Stimulated activated naive B cell treated with anti-CD40 and anti-IgM and Interleukin-4, amounts not matched to agents 10 μg/mL and 1 μg/mL and 100 μg/mL, for 72 hours (primary cell): ENCODE measurements around the gene MYO18B.
A peak's percentile ranks its signal among the peaks of the same experiment; 100 is the strongest.

Experiments used
- ATAC-seq, 2 donors: fragments of 150-1000 bp; cut with Tn5 transposase; replicated peaks; 2 replicates each; pipeline ENCODE4 v1.10.0; 2021; ENCODE audit warnings: moderate library complexity in 1 of 2
- DNase-seq: peaks from one replicate; pipeline ENCODE4 v3.0.0; 2021
- H3K27ac Mint-ChIP-seq: one replicate; pipeline ENCODE4 v1.8.0; 2022; ENCODE audit warnings: mild to moderate bottlenecking, mixed read lengths
- H3K27me3 Mint-ChIP-seq, 2 donors: one replicate each; pipeline ENCODE4 v1.8.0; 2022; ENCODE audit warnings: mixed read lengths in 2 of 2
- H3K36me3 Mint-ChIP-seq, 2 donors: one replicate each; pipeline ENCODE4 v1.8.0; 2022; ENCODE audit warnings: mixed read lengths in 2 of 2, mild to moderate bottlenecking in 1 of 2
- H3K4me1 Mint-ChIP-seq, 2 donors: one replicate each; pipeline ENCODE4 v1.8.0; 2022; ENCODE audit warnings: mixed read lengths in 2 of 2, mild to moderate bottlenecking in 1 of 2
- H3K4me3 Mint-ChIP-seq, 2 donors: one replicate each; pipeline ENCODE4 v1.8.0; 2022; ENCODE audit warnings: mild to moderate bottlenecking in 2 of 2, mixed read lengths in 2 of 2, moderate library complexity in 1 of 2
- H3K9me3 Mint-ChIP-seq, 2 donors: one replicate each; pipeline ENCODE4 v1.8.0; 2022; ENCODE audit warnings: mixed read lengths in 2 of 2, mild to moderate bottlenecking in 1 of 2

MYO18B gene

DNA sequence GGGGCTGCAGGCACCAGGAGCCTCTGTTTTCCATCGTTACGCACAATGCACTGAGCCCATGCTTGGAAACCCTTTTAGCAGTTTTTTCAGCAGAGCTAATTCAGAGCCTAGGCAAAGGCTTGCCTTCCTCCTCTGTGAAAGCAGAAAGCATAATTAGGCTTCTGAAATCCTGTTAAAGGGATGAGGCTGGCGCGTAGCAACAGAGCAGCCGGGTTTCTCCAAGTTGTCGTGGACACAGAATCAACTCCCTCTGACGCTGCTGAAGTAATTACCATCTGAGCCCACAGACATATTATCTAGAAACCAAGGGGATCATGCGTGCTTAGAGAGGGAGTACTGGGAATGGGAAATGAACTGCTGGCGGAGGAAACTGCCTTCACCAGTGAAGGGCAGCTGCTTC, 85.4 kb downstream of the MYO18B start:
- Mint-ChIP-seq H3K4me3 (no peak overlapping the region), H3K36me3 (no peaks in the 10 kb centered on the region), H3K27me3 (peaks cover 19 to 24% of the 10 kb centered on the region in 2 donors), H3K9me3 (peaks cover 0 to 2% of the 10 kb centered on the region in 2 donors), H3K4me1 (no peaks in the 10 kb centered on the region), H3K27ac (no peak overlapping the region)
- no peak for DNase-seq
- no peak for ATAC-seq

DNA sequence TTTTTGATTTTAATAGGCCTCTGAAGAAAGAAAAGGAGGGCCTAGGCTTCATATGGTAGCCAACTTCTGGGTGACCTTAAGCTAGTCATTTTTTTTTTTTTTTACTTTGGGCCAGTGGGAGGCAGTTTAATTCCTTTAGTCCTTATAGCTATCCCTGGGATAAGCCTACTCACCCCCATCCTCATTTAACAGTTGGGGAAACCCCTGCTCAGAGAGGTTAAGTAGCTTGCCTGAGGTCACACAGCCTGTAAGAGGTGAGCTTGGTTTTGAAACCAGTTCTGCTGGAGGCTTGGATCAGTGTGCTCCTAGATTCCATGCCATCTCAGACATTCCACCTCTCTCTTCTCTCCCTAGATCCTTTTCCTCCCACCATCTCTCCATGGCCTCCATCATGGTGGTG, 86.4 kb downstream of the MYO18B start:
- DNase-seq (no peak), ATAC-seq (no peak)
- H3K4me3 Mint-ChIP-seq: no peak overlapping the region
- H3K27me3 Mint-ChIP-seq: peaks cover 12 to 17% of the 10 kb centered on the region in 2 donors
- H3K27ac Mint-ChIP-seq: no peak overlapping the region
- no peaks in the 10 kb centered on the region for H3K9me3 Mint-ChIP-seq
- no peaks in the 10 kb centered on the region for H3K4me1 Mint-ChIP-seq
- no peaks in the 10 kb centered on the region for H3K36me3 Mint-ChIP-seq

DNA sequence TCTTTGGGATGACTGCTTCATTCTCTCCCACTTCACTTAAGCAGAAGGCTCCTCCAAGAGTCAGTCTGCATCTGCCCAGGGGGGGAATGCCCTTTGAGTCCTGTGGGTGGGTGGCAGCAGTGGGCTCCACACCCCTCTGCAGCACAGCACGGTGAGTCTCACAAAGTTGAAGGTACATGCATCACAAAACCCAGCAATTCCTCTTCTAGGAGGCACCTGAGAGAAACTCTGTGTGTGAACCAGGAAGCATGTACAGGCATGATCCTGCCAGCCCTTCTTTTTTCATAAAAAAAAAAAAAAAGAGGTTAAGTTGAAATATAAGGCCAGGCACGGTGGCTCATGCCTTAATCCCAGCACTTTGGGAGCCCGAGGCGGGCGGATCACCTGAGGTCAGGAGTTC, 87.2 kb downstream of the MYO18B start:
- DNase-seq (no peak), ATAC-seq (no peak)
- H3K27ac Mint-ChIP-seq: no peak overlapping the region
- H3K9me3 Mint-ChIP-seq: no peaks in the 10 kb centered on the region
- H3K4me1 Mint-ChIP-seq: no peaks in the 10 kb centered on the region
- H3K4me3 Mint-ChIP-seq: no peak overlapping the region
- peaks cover 13% of the 10 kb centered on the region in 2 donors for H3K27me3 Mint-ChIP-seq
- no peaks in the 10 kb centered on the region for H3K36me3 Mint-ChIP-seq

DNA sequence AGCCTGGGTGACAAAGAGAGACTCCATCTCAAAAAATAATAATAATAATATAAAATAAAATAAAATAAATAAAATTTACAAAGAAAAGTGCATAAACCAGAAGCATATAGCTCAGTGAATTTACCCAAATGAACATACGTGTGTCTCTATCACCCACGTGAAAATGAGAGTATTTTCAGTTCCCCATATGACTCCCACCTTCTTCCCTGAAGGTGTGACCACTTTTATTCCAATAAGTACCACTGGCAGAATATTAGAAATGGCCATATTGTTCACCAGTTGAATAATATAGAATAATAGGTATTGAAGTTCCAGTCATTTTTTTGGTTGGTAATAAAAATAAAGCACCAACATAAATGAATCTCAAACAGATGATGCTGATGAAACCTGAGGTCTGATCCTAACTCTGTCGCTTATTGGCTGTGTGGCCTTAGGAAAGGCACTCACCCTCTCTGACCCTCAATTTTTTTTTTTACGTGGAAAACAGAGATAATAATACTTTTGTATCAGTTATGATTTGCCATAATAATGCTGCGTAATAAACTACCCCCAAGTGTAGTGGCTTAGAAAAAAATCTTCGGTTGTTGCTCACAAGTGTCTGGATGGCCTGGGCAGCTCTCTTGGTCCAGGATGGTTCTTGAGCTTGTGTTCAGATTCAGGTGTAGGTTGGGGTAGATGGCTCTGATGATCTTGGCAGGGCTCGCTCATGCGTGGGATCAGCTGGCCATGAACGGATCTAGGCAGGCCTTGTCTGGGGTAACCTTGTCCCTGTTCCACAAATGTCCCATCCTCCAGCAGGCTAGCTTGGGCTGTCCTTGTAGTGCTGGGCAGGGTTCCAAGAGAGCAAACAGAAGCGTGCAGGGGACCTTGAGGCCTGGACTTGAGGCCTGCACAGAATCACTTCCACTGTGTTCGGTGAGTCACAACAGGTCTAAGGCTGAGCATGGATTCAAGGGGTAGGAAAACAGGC, 88.1 kb downstream of the MYO18B start:
- ATAC-seq (no peak), DNase-seq (no peak)
- H3K36me3 Mint-ChIP-seq: no peaks in the 10 kb centered on the region
- H3K9me3 Mint-ChIP-seq: no peaks in the 10 kb centered on the region
- peaks cover 11 to 14% of the 10 kb centered on the region in 2 donors for H3K27me3 Mint-ChIP-seq
- H3K4me3 Mint-ChIP-seq: no peak overlapping the region
- H3K4me1 Mint-ChIP-seq: no peaks in the 10 kb centered on the region
- H3K27ac Mint-ChIP-seq: no peak overlapping the region

DNA sequence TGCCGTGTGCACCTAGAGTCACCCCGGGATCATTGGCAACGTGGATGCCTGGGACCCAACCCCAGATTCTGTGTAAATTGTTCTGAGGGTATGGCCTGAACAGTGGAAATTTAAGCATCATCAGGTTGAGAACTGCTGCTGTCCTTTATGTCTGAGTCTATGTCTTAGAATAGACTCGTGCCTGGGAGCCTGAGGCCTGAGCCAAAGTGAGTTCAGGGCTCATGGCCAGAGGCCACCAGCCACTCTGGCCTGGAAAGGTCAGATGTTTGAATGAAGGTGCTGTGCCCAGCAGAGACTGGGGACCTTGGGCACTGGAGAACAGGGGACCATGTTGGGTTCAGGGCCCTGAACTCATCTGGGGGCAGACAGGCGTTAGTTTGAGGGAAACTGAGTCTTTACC, 91.1 kb downstream of the MYO18B start:
- H3K27me3 Mint-ChIP-seq: peaks cover 14 to 19% of the 10 kb centered on the region in 2 donors
- ATAC-seq: no peak
- no peaks in the 10 kb centered on the region for H3K9me3 Mint-ChIP-seq
- H3K27ac Mint-ChIP-seq: no peak overlapping the region
- no peaks in the 10 kb centered on the region for H3K4me1 Mint-ChIP-seq
- H3K36me3 Mint-ChIP-seq: no peaks in the 10 kb centered on the region
- no peak overlapping the region for H3K4me3 Mint-ChIP-seq
- no peak for DNase-seq

DNA sequence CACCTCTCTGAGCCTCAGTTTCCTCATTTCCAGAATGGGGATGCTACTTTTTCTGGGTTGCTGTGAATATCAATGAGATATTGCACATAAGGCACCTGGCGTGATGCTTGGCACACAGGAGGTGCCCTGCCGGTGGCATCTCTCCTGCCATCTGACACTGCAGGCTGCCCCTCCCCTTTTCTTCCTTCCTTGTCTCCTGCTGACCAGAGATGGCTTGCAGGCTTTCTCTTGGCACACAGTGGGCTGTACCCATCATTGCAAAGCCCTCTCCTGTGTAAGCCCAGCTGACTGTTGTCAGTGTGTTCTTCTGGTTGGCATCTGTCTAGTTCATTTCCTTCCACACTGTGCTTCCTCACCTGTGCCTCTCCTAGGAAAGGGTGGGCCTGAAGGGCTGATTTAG, 91.7 kb downstream of the MYO18B start:
- DNase-seq (no peak), ATAC-seq (no peak)
- no peaks in the 10 kb centered on the region for H3K9me3 Mint-ChIP-seq
- H3K27ac Mint-ChIP-seq: no peak overlapping the region
- no peak overlapping the region for H3K4me3 Mint-ChIP-seq
- no peaks in the 10 kb centered on the region for H3K36me3 Mint-ChIP-seq
- H3K4me1 Mint-ChIP-seq: no peaks in the 10 kb centered on the region
- H3K27me3 Mint-ChIP-seq: peaks cover 14 to 19% of the 10 kb centered on the region in 2 donors

DNA sequence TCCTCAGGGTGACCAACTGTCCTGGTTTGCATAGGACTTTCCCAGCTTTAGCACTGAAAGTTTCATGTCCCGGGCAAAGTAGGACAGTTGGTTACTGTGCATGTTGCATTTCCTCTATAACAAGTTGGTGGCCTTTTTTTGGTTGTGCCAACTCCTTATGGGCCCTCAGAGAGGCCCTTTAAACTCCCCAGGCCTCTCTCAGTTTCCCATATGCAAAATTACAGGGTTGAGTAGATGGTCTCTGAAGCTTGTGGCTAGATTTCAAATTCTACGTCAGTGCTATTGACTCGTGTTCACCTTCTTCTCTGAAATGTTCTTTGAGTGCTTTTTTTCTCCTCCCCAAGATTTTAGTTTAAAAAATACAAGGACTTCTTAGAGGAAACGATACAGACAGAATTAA, 92.5 kb downstream of the MYO18B start:
- no peaks in the 10 kb centered on the region for H3K4me1 Mint-ChIP-seq
- H3K36me3 Mint-ChIP-seq: no peaks in the 10 kb centered on the region
- peaks cover 14 to 19% of the 10 kb centered on the region in 2 donors for H3K27me3 Mint-ChIP-seq
- no peak overlapping the region for H3K27ac Mint-ChIP-seq
- no peak overlapping the region for H3K4me3 Mint-ChIP-seq
- H3K9me3 Mint-ChIP-seq: no peaks in the 10 kb centered on the region
- ATAC-seq (peak in 1 of 2 donors; percentile 25), DNase-seq (no peak)

DNA sequence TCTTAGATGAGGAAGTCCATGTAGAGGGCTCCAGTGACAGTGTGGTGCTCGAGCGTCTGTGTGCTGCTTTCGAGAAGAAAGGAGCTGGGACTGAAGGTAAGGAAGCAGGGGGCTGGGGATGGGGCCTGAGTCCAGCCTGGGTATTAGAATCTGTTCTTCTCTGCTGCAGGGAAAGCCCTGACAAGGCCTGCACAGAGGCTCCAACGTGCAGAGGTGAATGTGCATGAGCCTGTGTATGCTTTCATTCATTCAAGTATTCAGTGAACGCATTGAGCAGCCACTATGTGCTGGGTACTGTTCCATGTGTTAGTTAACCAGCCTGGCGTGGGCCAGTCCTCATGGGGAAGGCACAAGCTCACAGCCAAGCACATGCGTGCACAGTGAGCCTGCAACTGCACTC, 93.4 kb downstream of the MYO18B start:
- Mint-ChIP-seq H3K4me1 (no peaks in the 10 kb centered on the region), H3K9me3 (no peaks in the 10 kb centered on the region), H3K36me3 (no peaks in the 10 kb centered on the region), H3K27me3 (peaks cover 19 to 26% of the 10 kb centered on the region in 2 donors), H3K4me3 (no peak overlapping the region), H3K27ac (no peak overlapping the region)
- DNase-seq (no peak), ATAC-seq (no peak)

DNA sequence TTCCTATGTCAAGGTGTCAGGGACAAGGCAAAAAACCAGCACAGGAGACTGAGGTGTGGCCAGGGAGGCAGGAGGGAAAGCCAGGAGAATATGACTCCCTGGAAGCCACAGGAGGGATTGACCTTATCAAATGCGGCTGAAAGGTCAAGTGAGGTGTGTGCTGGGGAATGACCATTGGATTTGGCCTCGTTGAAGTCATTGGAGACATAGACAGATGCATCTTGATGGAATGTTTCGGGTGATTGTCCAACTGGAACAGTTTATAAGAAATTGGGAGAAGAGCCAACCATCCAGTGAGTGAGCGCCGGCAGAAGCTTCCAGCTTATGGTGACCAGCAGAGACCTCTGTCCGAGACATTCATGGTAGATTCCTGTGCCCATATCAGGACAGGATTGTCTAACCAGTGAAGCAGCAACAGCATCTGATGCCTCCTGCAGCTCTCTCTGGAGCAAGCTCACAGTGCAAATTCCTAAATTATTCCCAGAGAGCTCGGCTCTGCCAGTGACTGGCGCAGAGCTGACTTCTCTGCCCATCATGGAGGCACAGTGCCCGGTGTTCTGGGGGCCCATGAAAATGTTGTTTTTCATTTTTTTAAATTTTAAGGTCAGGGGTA, 95.4 kb downstream of the MYO18B start:
- DNase-seq: no peak
- H3K4me1 Mint-ChIP-seq: no peaks in the 10 kb centered on the region
- H3K27ac Mint-ChIP-seq: no peak overlapping the region
- H3K36me3 Mint-ChIP-seq: no peaks in the 10 kb centered on the region
- H3K4me3 Mint-ChIP-seq: no peak overlapping the region
- H3K27me3 Mint-ChIP-seq: peaks cover 30 to 42% of the 10 kb centered on the region in 2 donors
- no peaks in the 10 kb centered on the region for H3K9me3 Mint-ChIP-seq
- no peak for ATAC-seq

DNA sequence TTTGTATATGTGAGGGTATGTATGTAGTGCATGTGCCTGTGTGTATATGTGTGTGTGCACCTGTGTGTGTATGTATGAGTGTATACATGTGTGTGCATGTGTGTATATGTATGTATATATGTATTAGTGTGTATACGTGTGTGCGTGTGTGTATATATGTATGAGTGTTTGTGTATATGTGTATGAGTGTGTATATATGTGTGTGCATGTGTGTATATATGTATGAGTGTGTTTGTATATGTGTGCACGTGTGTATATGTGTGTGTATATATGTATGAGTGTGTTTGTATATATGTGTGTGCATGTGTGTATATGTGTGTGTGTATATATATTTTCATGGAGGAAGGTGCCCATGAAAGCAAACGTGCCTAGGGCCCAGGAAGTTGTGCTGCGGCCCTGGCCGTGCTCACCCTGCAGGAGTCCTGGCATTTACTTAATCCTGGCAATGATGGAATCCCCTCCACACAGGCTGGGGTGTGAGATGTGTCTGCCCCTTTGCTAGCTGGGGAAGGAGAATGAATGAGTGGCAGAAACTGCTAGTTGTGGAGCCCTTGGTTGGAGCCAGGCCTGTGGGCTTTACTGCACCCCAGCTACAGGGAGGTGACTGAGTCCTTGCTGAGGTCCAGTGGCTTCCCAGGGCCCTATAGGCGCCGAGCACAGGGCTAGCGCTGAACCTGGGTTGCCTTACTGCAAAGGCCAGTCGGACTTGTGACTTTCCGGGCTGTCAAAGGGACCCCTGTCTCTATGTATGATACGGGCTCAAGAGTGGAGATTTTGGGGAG, 97.2 kb downstream of the MYO18B start:
- no peak overlapping the region for H3K4me3 Mint-ChIP-seq
- no peaks in the 10 kb centered on the region for H3K36me3 Mint-ChIP-seq
- peaks cover 25 to 37% of the 10 kb centered on the region in 2 donors for H3K27me3 Mint-ChIP-seq
- H3K9me3 Mint-ChIP-seq: no peaks in the 10 kb centered on the region
- H3K4me1 Mint-ChIP-seq: no peaks in the 10 kb centered on the region
- no peak for DNase-seq
- no peak for ATAC-seq
- H3K27ac Mint-ChIP-seq: peak overlapping the region; percentile 27

DNA sequence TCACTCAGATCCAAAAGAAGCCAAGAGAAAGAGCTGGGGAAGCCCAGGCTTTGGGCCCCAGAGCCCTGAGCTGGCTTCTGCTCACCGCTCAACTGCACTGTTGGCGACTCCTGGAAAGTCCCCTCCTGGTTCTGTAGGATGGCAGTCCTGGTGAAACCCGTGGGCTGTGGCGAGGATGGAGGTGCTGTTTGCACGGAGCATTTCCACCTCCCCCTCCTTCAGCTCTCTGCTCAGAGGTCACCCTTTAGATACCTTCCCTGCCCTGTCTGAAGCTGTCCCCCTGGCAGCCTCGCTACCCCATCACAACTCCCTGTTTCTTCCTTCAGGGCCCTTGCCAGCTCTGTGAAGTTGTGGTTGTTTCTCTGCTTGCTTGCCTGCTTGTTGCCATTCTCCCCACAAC, 97.8 kb downstream of the MYO18B start:
- no peak overlapping the region for H3K4me3 Mint-ChIP-seq
- peak in 1 of 2 donors; percentile 20 for ATAC-seq
- H3K27me3 Mint-ChIP-seq: peaks cover 25 to 37% of the 10 kb centered on the region in 2 donors
- H3K36me3 Mint-ChIP-seq: no peaks in the 10 kb centered on the region
- no peaks in the 10 kb centered on the region for H3K9me3 Mint-ChIP-seq
- H3K4me1 Mint-ChIP-seq: no peaks in the 10 kb centered on the region
- no peak overlapping the region for H3K27ac Mint-ChIP-seq
- no peak for DNase-seq

DNA sequence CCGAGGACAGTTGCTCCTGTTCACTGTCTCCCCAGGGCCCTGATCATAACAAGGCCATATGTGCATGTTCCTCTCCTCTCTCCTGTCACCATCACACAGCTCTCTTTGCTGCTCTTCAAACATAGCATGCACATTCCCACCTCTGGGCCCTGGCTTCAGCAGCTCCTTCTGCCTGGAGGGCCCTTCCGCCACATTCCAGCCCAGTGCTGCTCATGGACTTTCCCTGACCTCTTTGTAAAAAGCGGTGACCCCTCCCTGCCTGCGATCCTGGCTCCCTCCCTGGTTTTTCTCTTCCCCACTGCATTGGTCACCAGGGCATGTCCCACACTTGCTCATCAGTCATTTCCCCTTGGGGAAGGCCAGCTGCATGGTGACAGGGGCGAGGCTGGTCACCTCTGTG, 98.2 kb downstream of the MYO18B start:
- Mint-ChIP-seq H3K27me3 (peaks cover 23 to 37% of the 10 kb centered on the region in 2 donors), H3K27ac (no peak overlapping the region), H3K9me3 (no peaks in the 10 kb centered on the region), H3K36me3 (no peaks in the 10 kb centered on the region), H3K4me1 (no peaks in the 10 kb centered on the region), H3K4me3 (no peak overlapping the region)
- DNase-seq (no peak), ATAC-seq (no peak)

DNA sequence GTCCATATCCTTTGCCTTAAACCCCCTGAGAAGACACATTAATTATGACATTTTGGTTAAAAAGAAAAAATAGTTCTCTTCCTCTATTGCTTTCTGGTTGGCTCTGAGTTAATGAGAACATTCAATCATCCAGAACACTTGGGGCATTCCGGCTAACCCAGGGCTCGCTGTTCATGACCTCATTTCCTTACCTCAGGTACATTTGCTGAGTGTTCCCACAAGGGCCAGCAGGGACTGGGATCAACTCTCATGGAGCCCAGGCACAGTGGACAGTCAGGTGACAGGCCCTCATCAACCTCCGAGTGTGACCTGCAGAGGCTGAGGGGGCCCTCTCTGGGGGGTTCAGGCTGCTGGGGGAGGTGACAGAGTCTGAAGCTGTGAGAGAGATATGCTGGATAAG, 98.9 kb downstream of the MYO18B start:
- no peak for ATAC-seq
- H3K27me3 Mint-ChIP-seq: peaks cover 22 to 33% of the 10 kb centered on the region in 2 donors

DNA sequence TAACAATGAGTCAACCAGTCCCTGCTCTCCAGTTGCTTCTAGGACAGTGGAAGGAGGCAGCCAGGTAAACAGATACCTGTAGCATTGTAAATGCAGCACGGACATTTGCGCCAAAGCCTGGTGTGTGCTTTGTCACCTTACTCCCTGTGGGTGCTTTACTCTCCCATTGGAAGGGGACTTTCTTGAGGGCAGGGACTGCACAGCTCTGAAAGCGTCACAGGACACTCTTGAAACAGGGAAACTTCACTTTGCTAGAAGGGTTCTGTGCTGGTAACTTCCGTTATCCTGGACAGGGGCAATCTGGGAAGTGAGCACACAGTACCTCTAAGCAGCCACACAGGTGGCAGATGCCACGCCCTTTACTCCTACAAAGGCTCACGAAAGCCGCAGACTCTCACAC, 99.8 kb downstream of the MYO18B start:
- Mint-ChIP-seq H3K9me3 (no peaks in the 10 kb centered on the region), H3K4me3 (no peak overlapping the region), H3K27ac (no peak overlapping the region), H3K4me1 (no peaks in the 10 kb centered on the region), H3K36me3 (no peaks in the 10 kb centered on the region), H3K27me3 (peaks cover 22 to 28% of the 10 kb centered on the region in 2 donors)
- no peak for ATAC-seq
- DNase-seq: no peak

More for the DNA sequence above, 98.9 kb downstream of the MYO18B start:
- Mint-ChIP-seq H3K9me3 (no peaks in the 10 kb centered on the region), H3K4me3 (no peak overlapping the region), H3K36me3 (no peaks in the 10 kb centered on the region), H3K27ac (no peak overlapping the region), H3K4me1 (no peaks in the 10 kb centered on the region)
- no peak for DNase-seq
